HL-60 (cell line): ENCODE data around the gene LRRC3.

Experiments
- GABPA ChIP-seq: IDR thresholded peaks from 2 replicates; pipeline ENCODE4 v1.6.1; 2012; ENCODE audit warnings: low read depth
- POLR2AphosphoS5 ChIP-seq: IDR thresholded peaks from 2 replicates; pipeline ENCODE4 v1.6.1; 2012; ENCODE audit warnings: low read depth
- SPI1 ChIP-seq: IDR thresholded peaks from 2 replicates; pipeline ENCODE4 v1.6.1; 2012; ENCODE audit warnings: low read depth, mild to moderate bottlenecking, borderline replicate concordance
- TF ChIP-seq, protein P1 (sequence below): IDR thresholded peaks from one replicate; pipeline ENCODE4 v1.5.1; 2011; ENCODE audit warnings: low read length, control low read depth, inconsistent platforms; ENCODE audit not compliant: insufficient read depth
- TF ChIP-seq, protein P2 (sequence below): IDR thresholded peaks from 2 replicates; pipeline ENCODE4 v1.6.1; 2012; ENCODE audit warnings: low read depth; ENCODE audit not compliant: insufficient replicate concordance

DNA sequence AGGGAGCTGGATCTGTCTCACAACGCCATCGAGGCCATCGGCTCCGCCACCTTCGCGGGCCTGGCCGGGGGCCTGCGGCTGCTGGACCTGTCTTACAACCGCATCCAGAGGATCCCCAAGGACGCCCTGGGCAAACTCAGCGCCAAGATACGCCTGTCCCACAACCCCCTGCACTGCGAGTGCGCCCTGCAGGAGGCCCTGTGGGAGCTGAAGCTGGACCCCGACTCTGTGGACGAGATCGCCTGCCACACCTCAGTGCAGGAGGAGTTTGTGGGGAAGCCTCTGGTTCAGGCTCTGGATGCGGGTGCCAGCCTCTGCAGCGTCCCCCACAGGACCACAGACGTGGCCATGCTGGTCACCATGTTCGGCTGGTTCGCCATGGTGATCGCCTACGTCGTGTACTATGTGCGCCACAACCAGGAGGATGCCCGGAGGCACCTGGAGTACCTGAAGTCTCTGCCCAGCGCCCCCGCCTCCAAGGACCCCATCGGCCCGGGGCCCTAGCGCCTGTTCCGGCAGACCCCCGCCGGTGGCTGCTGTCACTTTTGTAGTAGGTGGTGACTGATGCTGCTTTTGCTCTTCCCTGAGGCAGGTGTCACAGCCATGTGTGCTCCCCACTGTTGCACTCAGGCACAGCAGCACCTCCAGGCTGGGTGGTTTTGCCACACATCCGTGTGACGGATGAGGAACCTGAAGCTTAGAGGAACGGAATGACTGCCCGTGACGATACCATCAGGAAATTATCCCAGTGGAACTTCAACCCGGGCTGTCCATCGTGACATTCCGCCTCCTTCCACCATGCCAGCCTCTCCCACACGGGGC is 1.8 kb downstream of the LRRC3 start:
- TF ChIP-seq, protein P1, sequence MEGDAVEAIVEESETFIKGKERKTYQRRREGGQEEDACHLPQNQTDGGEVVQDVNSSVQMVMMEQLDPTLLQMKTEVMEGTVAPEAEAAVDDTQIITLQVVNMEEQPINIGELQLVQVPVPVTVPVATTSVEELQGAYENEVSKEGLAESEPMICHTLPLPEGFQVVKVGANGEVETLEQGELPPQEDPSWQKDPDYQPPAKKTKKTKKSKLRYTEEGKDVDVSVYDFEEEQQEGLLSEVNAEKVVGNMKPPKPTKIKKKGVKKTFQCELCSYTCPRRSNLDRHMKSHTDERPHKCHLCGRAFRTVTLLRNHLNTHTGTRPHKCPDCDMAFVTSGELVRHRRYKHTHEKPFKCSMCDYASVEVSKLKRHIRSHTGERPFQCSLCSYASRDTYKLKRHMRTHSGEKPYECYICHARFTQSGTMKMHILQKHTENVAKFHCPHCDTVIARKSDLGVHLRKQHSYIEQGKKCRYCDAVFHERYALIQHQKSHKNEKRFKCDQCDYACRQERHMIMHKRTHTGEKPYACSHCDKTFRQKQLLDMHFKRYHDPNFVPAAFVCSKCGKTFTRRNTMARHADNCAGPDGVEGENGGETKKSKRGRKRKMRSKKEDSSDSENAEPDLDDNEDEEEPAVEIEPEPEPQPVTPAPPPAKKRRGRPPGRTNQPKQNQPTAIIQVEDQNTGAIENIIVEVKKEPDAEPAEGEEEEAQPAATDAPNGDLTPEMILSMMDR: no peak
- no peak for TF ChIP-seq POLR2AphosphoS5
- no peak for TF ChIP-seq GABPA
- TF ChIP-seq, protein P2, sequence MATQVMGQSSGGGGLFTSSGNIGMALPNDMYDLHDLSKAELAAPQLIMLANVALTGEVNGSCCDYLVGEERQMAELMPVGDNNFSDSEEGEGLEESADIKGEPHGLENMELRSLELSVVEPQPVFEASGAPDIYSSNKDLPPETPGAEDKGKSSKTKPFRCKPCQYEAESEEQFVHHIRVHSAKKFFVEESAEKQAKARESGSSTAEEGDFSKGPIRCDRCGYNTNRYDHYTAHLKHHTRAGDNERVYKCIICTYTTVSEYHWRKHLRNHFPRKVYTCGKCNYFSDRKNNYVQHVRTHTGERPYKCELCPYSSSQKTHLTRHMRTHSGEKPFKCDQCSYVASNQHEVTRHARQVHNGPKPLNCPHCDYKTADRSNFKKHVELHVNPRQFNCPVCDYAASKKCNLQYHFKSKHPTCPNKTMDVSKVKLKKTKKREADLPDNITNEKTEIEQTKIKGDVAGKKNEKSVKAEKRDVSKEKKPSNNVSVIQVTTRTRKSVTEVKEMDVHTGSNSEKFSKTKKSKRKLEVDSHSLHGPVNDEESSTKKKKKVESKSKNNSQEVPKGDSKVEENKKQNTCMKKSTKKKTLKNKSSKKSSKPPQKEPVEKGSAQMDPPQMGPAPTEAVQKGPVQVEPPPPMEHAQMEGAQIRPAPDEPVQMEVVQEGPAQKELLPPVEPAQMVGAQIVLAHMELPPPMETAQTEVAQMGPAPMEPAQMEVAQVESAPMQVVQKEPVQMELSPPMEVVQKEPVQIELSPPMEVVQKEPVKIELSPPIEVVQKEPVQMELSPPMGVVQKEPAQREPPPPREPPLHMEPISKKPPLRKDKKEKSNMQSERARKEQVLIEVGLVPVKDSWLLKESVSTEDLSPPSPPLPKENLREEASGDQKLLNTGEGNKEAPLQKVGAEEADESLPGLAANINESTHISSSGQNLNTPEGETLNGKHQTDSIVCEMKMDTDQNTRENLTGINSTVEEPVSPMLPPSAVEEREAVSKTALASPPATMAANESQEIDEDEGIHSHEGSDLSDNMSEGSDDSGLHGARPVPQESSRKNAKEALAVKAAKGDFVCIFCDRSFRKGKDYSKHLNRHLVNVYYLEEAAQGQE: no peak
- TF ChIP-seq SPI1: no peak
